ENCODE data around the gene GDF3.
"Not testable (repeated sequence)": the region's sequence is repeated elsewhere in the genome, so short reads cannot be mapped to it uniquely, and the experiment has no call there.

The GDF3 gene

DNA sequence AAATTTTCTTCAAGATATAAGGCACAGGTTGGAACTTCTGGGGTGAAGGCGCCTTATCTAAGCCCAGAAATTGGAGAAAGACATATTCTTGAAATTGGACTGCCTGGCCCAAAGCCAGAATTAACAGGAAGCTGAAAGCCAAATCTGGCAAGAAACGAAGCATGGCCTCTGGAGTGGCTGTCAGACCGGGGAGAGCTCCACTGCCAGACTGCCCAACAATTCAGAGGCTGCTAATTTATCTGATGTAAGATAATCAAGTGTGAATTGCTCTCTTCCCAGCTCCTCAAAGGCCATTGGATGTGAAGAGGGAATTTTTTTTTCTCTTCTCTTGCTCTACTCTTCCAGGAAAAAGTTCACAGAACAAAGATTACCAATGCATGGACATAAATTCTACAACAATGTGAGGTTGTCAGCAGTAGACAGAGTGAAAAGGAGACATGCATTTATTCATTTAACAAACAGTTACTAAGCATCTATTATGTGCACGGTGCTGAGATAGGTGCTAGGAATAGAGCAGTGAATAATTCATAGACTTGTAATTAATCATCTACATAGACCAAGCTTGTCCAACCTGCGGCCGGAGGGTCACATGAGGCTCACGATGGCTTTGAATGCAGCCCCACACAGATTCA lies at the start of gene GDF3:
GDF3 (minus strand) TSS at position 210 of the 632 bp plus-strand sequence; CDS start at position 163, 47 bp downstream.
- Mint-ChIP-seq H3K4me3 (no peak within 1 kb of the TSS), H3K27me3 (ENCODE audit: low read depth) (peaks cover 16% of the 10 kb centered on the region), H3K4me1 (ENCODE audit: low read depth) (peaks cover 2% of the 10 kb centered on the region), H3K9me3 (no peaks in the 10 kb centered on the region), H3K36me3 (ENCODE audit: low read depth) (no peaks in the 10 kb centered on the region), H3K27ac (no peak within 1 kb of the TSS)

DNA sequence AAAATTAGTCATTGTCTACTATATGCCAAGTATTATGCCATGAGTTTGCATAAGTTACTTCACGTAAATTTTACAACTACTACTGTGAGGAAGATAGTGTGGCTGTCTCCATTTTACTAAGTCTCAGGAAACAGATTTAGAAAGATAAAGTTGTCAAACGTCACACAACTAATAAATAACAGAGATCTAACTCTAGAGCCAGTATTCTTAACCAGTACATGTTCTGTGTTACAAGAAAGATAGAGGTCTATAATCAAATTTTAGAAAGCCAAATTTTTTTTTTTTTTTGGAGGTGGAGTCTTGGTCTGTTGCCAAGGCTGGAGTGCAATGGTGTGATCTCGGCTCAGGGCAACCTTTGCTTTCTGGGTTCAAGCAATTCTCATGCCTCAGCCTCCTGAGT lies 37.4 kb upstream of the GDF3 start:
- Mint-ChIP-seq H3K4me3 (no peak overlapping the region), H3K4me1 (ENCODE audit: low read depth) (no peaks in the 10 kb centered on the region), H3K27me3 (ENCODE audit: low read depth) (peaks cover 3% of the 10 kb centered on the region), H3K9me3 (no peaks in the 10 kb centered on the region), H3K27ac (no peak overlapping the region), H3K36me3 (ENCODE audit: low read depth) (no peaks in the 10 kb centered on the region)

DNA sequence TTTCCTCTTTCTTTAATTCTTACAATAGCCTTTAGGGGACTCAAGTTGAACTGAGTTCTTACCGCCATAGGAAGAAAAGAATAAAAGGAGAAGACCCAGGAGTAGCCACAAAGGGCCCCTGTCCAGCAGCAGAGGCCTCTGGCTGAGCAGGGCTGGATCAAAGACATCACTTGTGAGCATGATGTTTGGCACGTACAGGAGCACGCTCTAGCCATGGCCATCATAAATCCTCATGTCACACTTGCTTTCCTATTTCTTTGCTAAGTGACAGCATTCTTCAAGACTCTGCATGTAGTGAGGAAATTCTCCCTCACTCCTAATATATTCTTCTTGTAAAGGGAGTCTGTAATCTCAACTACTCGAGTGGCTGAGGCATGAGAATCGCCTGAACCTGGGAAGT lies 35.9 kb upstream of the GDF3 start:
- no peaks in the 10 kb centered on the region for H3K9me3 Mint-ChIP-seq
- no peak overlapping the region for H3K4me3 Mint-ChIP-seq
- H3K27ac Mint-ChIP-seq, result no peak overlapping the region
- no peaks in the 10 kb centered on the region for H3K4me1 Mint-ChIP-seq (ENCODE audit: low read depth)
- H3K27me3 Mint-ChIP-seq (ENCODE audit: low read depth), result peaks cover 3% of the 10 kb centered on the region
- no peaks in the 10 kb centered on the region for H3K36me3 Mint-ChIP-seq (ENCODE audit: low read depth)

DNA sequence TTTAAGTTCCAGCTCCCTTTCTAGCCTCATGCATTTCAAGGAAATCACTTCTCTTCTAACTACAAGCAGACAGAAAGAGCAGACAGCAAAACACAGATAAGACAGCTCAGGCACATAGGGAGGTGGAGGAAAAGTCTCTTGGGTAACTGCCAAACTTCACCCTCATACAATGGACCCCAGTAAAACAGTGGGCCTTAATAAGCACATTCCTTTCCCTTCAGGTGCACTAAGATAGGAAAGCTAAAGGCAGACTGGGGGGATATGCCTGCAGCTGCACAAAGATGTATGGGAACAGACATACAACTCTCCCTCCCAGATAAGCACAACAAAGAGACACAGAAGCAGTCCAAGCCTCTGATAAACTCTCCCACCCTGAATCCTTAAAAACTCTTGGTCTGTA lies 35.4 kb upstream of the GDF3 start:
- not testable (repeated sequence) for H3K4me1 Mint-ChIP-seq (ENCODE audit: low read depth); H3K9me3 Mint-ChIP-seq; H3K27me3 Mint-ChIP-seq (ENCODE audit: low read depth); H3K27ac Mint-ChIP-seq; H3K4me3 Mint-ChIP-seq; H3K36me3 Mint-ChIP-seq (ENCODE audit: low read depth)

DNA sequence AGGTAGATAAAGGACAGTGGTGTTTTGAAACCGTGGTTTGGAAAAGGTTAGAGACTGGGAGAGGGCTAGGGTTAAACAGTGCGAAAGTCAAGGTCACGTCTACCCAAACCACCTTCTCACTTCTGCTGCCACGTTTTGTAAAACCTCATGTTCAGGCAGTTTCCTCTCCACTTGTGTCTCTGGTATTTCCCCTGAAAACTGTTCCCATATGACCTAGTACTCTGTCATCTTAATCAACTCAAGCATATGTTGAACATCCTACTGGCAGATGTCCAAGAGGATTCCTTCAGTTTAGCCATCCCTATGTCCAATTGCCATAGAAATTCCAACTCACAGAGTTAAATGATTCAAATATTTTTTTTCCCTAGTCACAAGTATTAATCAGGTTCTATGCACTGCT lies 34.2 kb upstream of the GDF3 start:
- no peak overlapping the region for H3K27ac Mint-ChIP-seq
- no peaks in the 10 kb centered on the region for H3K36me3 Mint-ChIP-seq (ENCODE audit: low read depth)
- peaks cover 3% of the 10 kb centered on the region for H3K27me3 Mint-ChIP-seq (ENCODE audit: low read depth)
- no peaks in the 10 kb centered on the region for H3K4me1 Mint-ChIP-seq (ENCODE audit: low read depth)
- no peak overlapping the region for H3K4me3 Mint-ChIP-seq
- H3K9me3 Mint-ChIP-seq, result no peaks in the 10 kb centered on the region

DNA sequence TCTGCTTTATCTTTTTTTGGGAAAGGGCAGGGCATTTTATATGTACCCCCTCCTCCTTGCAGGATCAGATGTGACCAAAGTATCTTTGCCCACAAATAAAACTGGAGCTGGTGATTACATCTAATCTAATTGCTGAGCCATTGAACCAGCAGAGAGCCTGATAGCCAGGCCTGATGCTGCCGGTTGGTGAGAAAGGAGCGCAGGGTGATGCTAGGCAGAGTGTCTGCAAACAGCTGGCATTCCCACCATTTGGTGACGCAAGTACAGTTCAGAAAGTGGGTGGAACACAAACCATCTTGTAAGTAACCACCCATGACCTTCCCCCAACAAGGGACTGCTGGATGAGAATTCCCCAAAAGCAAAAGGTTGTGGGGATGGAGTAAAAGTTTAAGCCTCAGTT lies 28.4 kb upstream of the GDF3 start:
- H3K4me3 Mint-ChIP-seq, result no peak overlapping the region
- no peak overlapping the region for H3K27ac Mint-ChIP-seq
- no peaks in the 10 kb centered on the region for H3K9me3 Mint-ChIP-seq
- H3K27me3 Mint-ChIP-seq (ENCODE audit: low read depth), result no peaks in the 10 kb centered on the region
- H3K36me3 Mint-ChIP-seq (ENCODE audit: low read depth), result no peaks in the 10 kb centered on the region
- no peaks in the 10 kb centered on the region for H3K4me1 Mint-ChIP-seq (ENCODE audit: low read depth)

DNA sequence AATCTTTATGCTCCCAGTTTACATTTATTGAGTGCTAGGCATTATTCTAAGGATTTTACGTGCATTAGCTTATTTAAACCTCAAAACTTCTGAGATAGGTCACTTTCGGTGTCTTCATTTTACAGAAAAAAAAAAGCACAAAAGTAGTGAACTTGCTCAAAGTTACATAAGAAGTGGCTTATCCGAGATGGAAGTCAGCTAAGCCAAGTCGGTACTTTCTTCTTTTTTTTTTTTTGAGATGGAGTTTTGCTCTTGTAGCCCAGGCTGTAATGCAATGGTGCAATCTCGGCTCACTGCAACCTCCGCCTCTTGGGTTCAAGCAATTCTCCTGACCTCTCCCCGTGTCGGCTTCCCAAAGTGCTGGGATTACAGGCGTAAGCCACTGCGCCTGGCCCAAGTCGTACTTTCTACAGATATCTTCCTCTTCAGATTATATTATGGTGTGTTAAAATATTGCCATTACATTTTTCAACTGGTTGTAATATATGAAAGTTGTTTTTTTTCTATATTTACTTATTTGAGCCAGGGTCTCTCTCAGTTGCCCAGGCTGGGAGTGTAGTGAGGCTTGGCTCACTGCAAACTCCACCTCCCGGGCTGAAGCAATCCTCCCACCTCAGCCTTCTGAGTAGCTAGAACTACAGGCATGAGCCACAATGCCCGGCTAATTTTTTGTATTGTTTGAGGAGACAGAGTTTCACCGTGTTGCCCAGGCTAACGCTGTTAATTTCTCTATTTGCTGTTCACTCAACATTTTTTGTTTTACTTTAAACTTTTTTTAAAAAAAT lies 24.6 kb upstream of the GDF3 start:
- H3K4me1 Mint-ChIP-seq (ENCODE audit: low read depth), result no peaks in the 10 kb centered on the region
- no peak overlapping the region for H3K4me3 Mint-ChIP-seq
- no peaks in the 10 kb centered on the region for H3K36me3 Mint-ChIP-seq (ENCODE audit: low read depth)
- no peaks in the 10 kb centered on the region for H3K9me3 Mint-ChIP-seq
- peaks cover 4% of the 10 kb centered on the region for H3K27me3 Mint-ChIP-seq (ENCODE audit: low read depth)
- no peak overlapping the region for H3K27ac Mint-ChIP-seq

DNA sequence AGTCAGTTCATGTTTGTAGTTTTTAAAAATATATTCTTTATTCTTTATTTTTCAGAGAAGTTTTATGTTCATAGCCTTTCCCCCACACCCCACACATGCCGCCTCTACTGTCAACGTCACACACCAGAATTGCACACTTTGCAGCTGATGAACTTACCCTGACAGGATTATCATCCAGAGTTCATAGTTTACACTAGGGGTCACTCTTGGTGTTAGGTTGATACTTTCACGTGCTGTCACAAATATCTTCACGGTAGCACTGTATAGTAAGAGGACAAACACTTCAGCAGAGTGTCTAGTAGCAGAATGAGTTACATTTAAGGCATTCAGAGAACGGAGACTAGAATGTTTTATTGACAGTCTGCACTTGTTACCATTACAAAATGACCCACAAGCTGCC lies 20.8 kb upstream of the GDF3 start:
- Mint-ChIP-seq H3K4me3 (no peak overlapping the region), H3K27me3 (ENCODE audit: low read depth) (peaks cover 4% of the 10 kb centered on the region), H3K27ac (no peak overlapping the region), H3K36me3 (ENCODE audit: low read depth) (no peaks in the 10 kb centered on the region), H3K4me1 (ENCODE audit: low read depth) (no peaks in the 10 kb centered on the region), H3K9me3 (no peaks in the 10 kb centered on the region)

DNA sequence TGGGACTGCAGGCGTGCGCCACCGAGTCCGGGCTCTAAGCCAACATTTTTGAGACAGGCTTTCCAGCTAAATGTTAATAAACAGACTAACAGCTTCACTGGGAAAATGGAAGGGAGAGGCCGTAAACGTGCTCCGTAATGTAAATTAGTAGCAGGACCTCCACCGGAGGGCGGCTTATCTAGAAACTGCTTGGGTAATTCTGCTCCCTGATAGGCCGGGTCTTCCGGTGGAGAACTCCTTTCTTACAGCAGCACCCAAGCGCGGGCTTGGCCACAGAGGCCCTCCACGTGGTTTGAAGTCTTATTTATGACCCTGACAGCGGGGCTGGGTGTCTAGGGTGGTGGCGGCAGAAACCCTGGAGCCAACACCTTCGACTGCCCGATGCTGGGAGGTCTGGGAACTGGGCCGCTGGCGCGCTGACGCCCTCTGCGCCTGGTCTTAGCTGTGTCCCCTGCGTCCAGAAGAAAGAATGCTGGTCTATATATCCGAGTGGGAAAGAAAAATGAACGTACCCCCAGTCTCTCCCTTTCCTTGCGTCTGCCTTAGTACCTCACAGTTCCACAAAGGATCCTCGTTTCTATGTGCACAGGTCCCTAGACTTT lies 17.4 kb upstream of the GDF3 start:
- H3K4me3 Mint-ChIP-seq, result no peak overlapping the region
- H3K4me1 Mint-ChIP-seq (ENCODE audit: low read depth), result no peaks in the 10 kb centered on the region
- H3K9me3 Mint-ChIP-seq, result no peaks in the 10 kb centered on the region
- H3K36me3 Mint-ChIP-seq (ENCODE audit: low read depth), result no peaks in the 10 kb centered on the region
- H3K27ac Mint-ChIP-seq, result no peak overlapping the region
- peaks cover 4% of the 10 kb centered on the region for H3K27me3 Mint-ChIP-seq (ENCODE audit: low read depth)

DNA sequence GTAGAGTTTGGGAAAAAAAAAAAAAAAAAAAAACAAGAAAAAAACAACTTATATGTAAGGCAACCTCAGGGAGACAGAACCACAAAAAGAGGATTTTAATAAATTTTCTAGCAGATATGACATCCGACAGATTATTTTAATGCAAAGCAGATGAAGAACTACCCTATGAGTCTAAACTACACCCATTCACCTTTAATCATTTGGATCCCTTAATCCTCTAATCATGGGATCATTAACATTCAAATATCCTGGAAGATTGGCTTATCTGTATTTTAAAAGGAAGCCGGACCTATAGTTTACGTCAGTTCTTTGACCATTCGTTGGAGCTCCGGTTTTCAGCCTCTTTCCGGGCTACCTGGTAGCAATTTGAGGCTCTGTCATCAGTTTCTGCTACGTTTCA lies 15.6 kb upstream of the GDF3 start, which contains the start of gene DPPA3:
DPPA3 (plus strand) TSS at position 301 of the 400 bp plus-strand sequence. CDS start 138 bp downstream, outside the sequence.
- Mint-ChIP-seq H3K36me3 (ENCODE audit: low read depth) (no peaks in the 10 kb centered on the region), H3K27ac (no peak within 1 kb of the TSS), H3K9me3 (no peaks in the 10 kb centered on the region), H3K27me3 (ENCODE audit: low read depth) (no peaks in the 10 kb centered on the region), H3K4me3 (no peak within 1 kb of the TSS), H3K4me1 (ENCODE audit: low read depth) (no peaks in the 10 kb centered on the region)

DNA sequence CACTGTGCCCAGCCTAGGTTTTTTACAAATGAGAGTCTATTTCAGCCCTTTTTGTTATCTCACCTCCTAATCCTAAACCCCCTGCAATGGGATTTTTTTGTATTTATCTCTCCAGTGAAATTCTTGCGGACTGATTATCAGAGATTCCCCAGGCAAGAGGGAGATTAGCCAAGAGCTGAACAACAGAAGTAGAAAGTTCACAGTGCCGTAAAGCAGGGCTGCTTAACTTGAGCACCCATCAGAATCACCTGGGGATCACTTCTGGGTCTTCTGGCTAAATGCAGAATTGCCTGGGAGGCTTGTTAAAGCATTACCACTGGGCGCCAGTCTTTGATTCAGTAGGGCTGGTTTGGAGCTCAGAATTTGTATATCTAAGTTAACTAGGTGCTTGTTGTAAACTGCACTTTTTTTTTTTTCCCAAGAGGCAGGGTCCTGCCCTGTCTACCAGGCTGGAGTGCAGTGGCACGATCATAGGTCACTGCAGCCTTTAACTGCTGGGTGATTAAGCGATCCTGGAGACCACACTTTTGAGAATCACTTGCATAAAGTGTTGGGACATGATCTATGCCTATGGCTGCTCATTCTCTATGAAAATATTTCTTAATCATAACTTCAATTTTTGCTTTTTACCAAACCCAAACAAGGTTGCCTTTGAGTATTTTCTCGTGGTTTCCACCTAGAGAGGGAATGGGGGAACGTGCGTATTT lies 14.5 kb upstream of the GDF3 start:
- Mint-ChIP-seq H3K36me3 (ENCODE audit: low read depth) (no peaks in the 10 kb centered on the region), H3K27me3 (ENCODE audit: low read depth) (no peaks in the 10 kb centered on the region), H3K4me1 (ENCODE audit: low read depth) (no peaks in the 10 kb centered on the region), H3K4me3 (no peak overlapping the region), H3K9me3 (no peaks in the 10 kb centered on the region), H3K27ac (no peak overlapping the region)

DNA sequence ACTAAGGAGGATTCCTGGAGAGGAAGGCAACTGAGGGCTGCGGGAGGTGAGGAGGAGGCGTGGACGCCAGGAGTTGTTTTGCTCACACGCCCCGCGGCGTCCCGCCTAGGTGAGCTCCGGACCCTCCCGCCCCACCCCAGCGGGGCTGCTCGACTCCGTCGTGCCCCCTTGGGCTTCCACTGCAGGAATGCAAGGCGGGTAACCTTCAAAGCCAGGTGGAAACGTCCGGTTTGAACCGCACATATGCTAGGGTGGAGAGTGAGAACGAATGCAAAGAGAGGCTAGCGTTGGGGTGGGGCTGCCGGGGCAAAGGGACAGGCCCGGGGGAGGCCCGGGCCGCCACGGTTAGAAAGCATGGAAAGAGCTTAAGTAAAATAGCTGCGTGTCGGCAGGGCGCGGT lies 10.3 kb upstream of the GDF3 start:
- Mint-ChIP-seq H3K4me1 (ENCODE audit: low read depth) (no peaks in the 10 kb centered on the region), H3K27ac (no peak overlapping the region), H3K9me3 (no peaks in the 10 kb centered on the region), H3K36me3 (ENCODE audit: low read depth) (no peaks in the 10 kb centered on the region), H3K27me3 (ENCODE audit: low read depth) (no peaks in the 10 kb centered on the region), H3K4me3 (no peak overlapping the region)

DNA sequence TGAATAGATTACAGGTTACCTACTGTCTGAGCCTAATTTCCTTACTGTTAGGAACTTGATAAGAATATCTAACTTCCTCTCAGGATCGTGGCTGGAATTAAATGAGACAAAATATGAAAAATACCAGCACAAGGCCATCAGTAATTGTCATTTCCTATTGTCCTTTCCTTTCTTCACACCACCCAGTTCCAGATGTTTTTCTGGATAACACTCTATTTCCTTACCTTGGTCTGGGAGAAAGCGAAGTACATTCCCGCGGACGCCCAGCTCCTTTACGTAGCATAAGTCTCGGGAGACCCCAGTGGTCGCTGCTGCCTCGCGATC lies 376 bp downstream of the GDF3 start:
- H3K4me3 Mint-ChIP-seq, result no peak overlapping the region
- H3K4me1 Mint-ChIP-seq (ENCODE audit: low read depth), result peaks cover 2% of the 10 kb centered on the region
- H3K27me3 Mint-ChIP-seq (ENCODE audit: low read depth), result peaks cover 16% of the 10 kb centered on the region
- no peak overlapping the region for H3K27ac Mint-ChIP-seq
- no peaks in the 10 kb centered on the region for H3K9me3 Mint-ChIP-seq
- H3K36me3 Mint-ChIP-seq (ENCODE audit: low read depth), result no peaks in the 10 kb centered on the region

DNA sequence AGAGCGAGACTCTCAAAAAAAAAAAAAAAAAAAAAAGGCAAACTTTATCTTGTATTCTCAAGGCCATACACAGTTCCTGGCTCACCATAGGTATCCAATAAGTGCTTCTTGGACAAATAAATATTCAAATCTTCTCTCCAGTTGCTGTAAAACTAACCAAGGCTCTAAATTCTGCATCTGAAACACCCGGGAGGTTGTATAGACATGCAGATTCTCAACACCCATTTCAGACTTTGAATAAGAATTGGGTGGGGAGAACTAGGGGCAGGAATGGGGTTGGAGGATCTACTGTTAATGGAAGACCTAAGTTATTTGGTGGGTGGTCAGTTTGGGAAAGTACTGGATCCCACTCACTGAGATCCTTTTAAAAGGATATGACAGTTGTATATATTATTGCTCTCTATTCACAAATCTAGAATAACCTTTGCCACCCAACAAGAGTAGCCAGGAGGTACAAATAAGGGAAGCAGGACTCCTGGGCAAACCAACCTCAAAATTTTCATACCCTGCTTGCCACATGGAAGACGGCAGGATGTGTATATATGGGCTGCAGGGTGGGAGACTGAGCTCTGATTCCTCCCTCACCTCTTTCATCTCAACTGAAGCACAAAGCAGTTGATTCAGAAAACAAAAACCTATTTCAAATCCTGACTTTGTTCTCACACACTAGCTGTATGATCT lies 879 bp downstream of the GDF3 start:
- Mint-ChIP-seq H3K36me3 (ENCODE audit: low read depth) (no peaks in the 10 kb centered on the region), H3K27ac (no peak overlapping the region), H3K4me1 (ENCODE audit: low read depth) (peaks cover 2% of the 10 kb centered on the region), H3K4me3 (no peak overlapping the region), H3K27me3 (ENCODE audit: low read depth) (peaks cover 16% of the 10 kb centered on the region), H3K9me3 (no peaks in the 10 kb centered on the region)

Measured in T-helper 1 cell treated with Interleukin-12 subunit alpha and Interleukin-12 subunit beta and Interleukin-4 antibody, amounts not matched to agents 30 μg/mL and 1 μg/mL, for 36 hours (primary cell).